ENCODE measurements around the gene TTC28.

The TTC28 gene

DNA sequence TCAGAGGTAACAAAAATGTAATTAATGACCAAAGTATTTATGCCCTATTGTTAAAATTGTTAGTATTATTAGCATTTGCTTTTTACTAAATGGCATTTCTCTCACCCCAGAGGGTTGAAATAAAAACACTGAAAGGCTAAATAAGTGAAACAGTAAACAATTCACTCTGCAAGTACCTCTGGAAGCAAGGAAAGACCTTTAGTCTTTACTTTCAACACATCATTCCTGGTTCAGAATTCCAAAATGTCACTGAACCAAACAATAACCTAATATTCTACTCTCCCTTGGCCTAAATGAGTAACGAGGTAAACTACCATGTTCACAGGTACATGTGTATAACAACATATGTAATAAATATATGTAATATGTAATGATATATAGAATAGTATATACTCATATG, 369.3 kb downstream of the TTC28 start:
- TF ChIP-seq POLR2A (IDR thresholded peaks at IDR 0.05; ENCODE audit: extremely low read depth, insufficient read length): no peak
- no peak overlapping the region for H3K4me3 ChIP-seq (ENCODE audit: low read depth, low read length)

GRCh38 chr22:28299753-28300152, 379.9 kb downstream of the TTC28 start:
- no peak overlapping the region for H3K4me3 ChIP-seq (ENCODE audit: low read depth, low read length)
- no peak for DNase-seq (ENCODE audit: low read depth)
- TF ChIP-seq CTCF (IDR thresholded peaks at IDR 0.05; ENCODE audit: low read depth, low read length) (no peak), POLR2A (IDR thresholded peaks at IDR 0.05; ENCODE audit: extremely low read depth, insufficient read length) (no peak), MYC (IDR thresholded peaks at IDR 0.05; ENCODE audit: low read depth, low read length) (no peak)
- TF ChIP-seq, protein P1, sequence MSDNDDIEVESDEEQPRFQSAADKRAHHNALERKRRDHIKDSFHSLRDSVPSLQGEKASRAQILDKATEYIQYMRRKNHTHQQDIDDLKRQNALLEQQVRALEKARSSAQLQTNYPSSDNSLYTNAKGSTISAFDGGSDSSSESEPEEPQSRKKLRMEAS (IDR thresholded peaks at IDR 0.05; ENCODE audit: low read depth, low read length): no peak

More for the DNA sequence above, 369.3 kb downstream of the TTC28 start:
- DNase-seq (ENCODE audit: low read depth): no peak

- DNase-seq (ENCODE audit: low read depth): no peak
- TF ChIP-seq POLR2A (IDR thresholded peaks at IDR 0.05; ENCODE audit: extremely low read depth, insufficient read length) (no peak), MYC (IDR thresholded peaks at IDR 0.05; ENCODE audit: low read depth, low read length) (no peak), CTCF (IDR thresholded peaks at IDR 0.05; ENCODE audit: low read depth, low read length) (no peak)
- TF ChIP-seq, protein P1 (IDR thresholded peaks at IDR 0.05; ENCODE audit: low read depth, low read length): no peak
- H3K4me3 ChIP-seq (ENCODE audit: low read depth, low read length): no peak overlapping the region
These were observed 380.3 kb downstream of the TTC28 start for GRCh38 chr22:28299309-28299708.

GRCh38 chr22:28297504-28297903, 382.1 kb downstream of the TTC28 start:
- TF ChIP-seq POLR2A (IDR thresholded peaks at IDR 0.05; ENCODE audit: extremely low read depth, insufficient read length) (no peak), CTCF (IDR thresholded peaks at IDR 0.05; ENCODE audit: low read depth, low read length) (no peak), MYC (IDR thresholded peaks at IDR 0.05; ENCODE audit: low read depth, low read length) (no peak)
- TF ChIP-seq, protein P1 (IDR thresholded peaks at IDR 0.05; ENCODE audit: low read depth, low read length): no peak
- peak; percentile 29 for DNase-seq (ENCODE audit: low read depth)
- no peak overlapping the region for H3K4me3 ChIP-seq (ENCODE audit: low read depth, low read length)

DNA sequence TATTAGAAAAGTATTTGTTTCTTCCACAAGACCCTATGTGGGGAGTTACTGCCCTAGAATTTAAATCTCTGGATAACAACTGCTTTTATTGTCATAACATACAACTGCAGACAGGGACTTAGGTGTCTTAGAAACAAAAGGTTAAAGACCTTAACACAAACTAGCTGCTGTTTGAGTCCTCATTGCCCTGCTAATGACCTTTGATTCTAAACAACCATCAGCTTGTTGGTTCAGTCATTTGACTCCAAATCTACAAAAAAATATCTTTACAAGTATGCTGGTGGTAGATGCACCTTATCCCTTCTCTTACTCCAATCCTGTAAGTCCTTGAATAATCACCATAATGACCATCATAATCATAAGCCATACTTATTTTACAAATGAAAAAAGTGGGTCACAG, 383.2 kb downstream of the TTC28 start:
- DNase-seq (ENCODE audit: low read depth): no peak
- TF ChIP-seq POLR2A (IDR thresholded peaks at IDR 0.05; ENCODE audit: extremely low read depth, insufficient read length): no peak
- TF ChIP-seq MYC (IDR thresholded peaks at IDR 0.05; ENCODE audit: low read depth, low read length): no peak
- no peak for TF ChIP-seq CTCF (IDR thresholded peaks at IDR 0.05; ENCODE audit: low read depth, low read length)
- TF ChIP-seq, protein P1 (IDR thresholded peaks at IDR 0.05; ENCODE audit: low read depth, low read length): no peak
- no peak overlapping the region for H3K4me3 ChIP-seq (ENCODE audit: low read depth, low read length)

GRCh38 chr22:28283068-28283654, 396.5 kb downstream of the TTC28 start:
- DNase-seq (ENCODE audit: low read depth): no peak
- H3K4me3 ChIP-seq (ENCODE audit: low read depth, low read length): no peak overlapping the region
- TF ChIP-seq POLR2A (IDR thresholded peaks at IDR 0.05; ENCODE audit: extremely low read depth, insufficient read length): no peak
- TF ChIP-seq, protein P1 (IDR thresholded peaks at IDR 0.05; ENCODE audit: low read depth, low read length): no peak
- no peak for TF ChIP-seq CTCF (IDR thresholded peaks at IDR 0.05; ENCODE audit: low read depth, low read length)
- no peak for TF ChIP-seq MYC (IDR thresholded peaks at IDR 0.05; ENCODE audit: low read depth, low read length)

All from NB4 (cell line).